Right renal cortex interstitium (tissue), 3 donors: ENCODE data around the gene TAF1D. TPM values are rescaled to one million over a fixed set of nuclear protein-coding genes. Genes with fewer than 3 reads are reported as not detected.

Experiments used
- DNase-seq, 3 donors: peaks; one replicate each; pipeline ENCODE4 v3.0.0-alpha.2; 2013; ENCODE audit warnings: low read depth in 3 of 3, low spot score in 2 of 3
- polyA plus RNA-seq, 3 donors: library from polyadenylated mRNA; unstranded; fragments of 120-200 nt; gene quantifications; one replicate each; pipeline ENCODE4 v1.2.1, GENCODE V29; 2013; ENCODE audit not compliant: insufficient read length in 3 of 3

The TAF1D gene
- polyA plus RNA-seq, 3 donors, result 108 to 125 (median 112) TPM

- no peak for DNase-seq
These were observed 13.1 kb downstream of the TAF1D start for GRCh38 chr11:93727985-93728791.

- no peak for DNase-seq
These were observed 17.2 kb downstream of the TAF1D start for GRCh38 chr11:93724089-93724488.

- DNase-seq, result no peak
These were observed 20.8 kb downstream of the TAF1D start for GRCh38 chr11:93720522-93720921.

- no peak for DNase-seq
These were observed 22.0 kb downstream of the TAF1D start for GRCh38 chr11:93719310-93719709.

GRCh38 chr11:93718057-93718563, 23.2 kb downstream of the TAF1D start:
- DNase-seq, result no peak

GRCh38 chr11:93717501-93717900, 23.8 kb downstream of the TAF1D start:
- no peak for DNase-seq

- no peak for DNase-seq
These were observed 25.4 kb downstream of the TAF1D start for GRCh38 chr11:93715797-93716396.

GRCh38 chr11:93712678-93713077, 28.6 kb downstream of the TAF1D start:
- DNase-seq, result no peak

- no peak for DNase-seq
These were observed 31.1 kb downstream of the TAF1D start for GRCh38 chr11:93710239-93710638.

GRCh38 chr11:93704237-93704636, 37.1 kb downstream of the TAF1D start:
- DNase-seq, result no peak

- DNase-seq, result no peak
These were observed 40.5 kb downstream of the TAF1D start for GRCh38 chr11:93700830-93701229.

GRCh38 chr11:93697611-93698010, 43.7 kb downstream of the TAF1D start:
- DNase-seq, result no peak

- DNase-seq, result no peak
These were observed 46.7 kb downstream of the TAF1D start for GRCh38 chr11:93694557-93694956.

- no peak for DNase-seq
These were observed 47.2 kb downstream of the TAF1D start for GRCh38 chr11:93694109-93694508.

- no peak for DNase-seq
These were observed 52.1 kb downstream of the TAF1D start for GRCh38 chr11:93689240-93689639.

GRCh38 chr11:93686812-93687211, 54.5 kb downstream of the TAF1D start:
- DNase-seq, result no peak

- no peak for DNase-seq
These were observed 55.1 kb downstream of the TAF1D start for GRCh38 chr11:93686226-93686625.

Other genes starting within 250 kb of the TAF1D start
- gene SMCO4, start 198.1 kb downstream of the TAF1D start, polyA plus RNA-seq, result 10 to 100 TPM; 13.5 to 14.8 (median 14.5) TPM
- gene CEP295, start 79.8 kb downstream of the TAF1D start, polyA plus RNA-seq, result 10 to 100 TPM; 20.7 to 25.5 (median 23.3) TPM
- gene C11orf54, start 177 bp upstream of the TAF1D start, polyA plus RNA-seq, result 100 to 1,000 TPM; 205 to 229 (median 227) TPM
- 10 to 100 TPM; 33.2 to 38.2 (median 34.4) TPM for gene MED17, start 42.8 kb upstream of the TAF1D start, polyA plus RNA-seq
- 1 to 10 TPM; 1.2 to 2.9 (median 2.5) TPM for gene VSTM5, start 109.1 kb upstream of the TAF1D start, polyA plus RNA-seq